ENCODE results near the gene ADAMTS17. TPM values are rescaled to one million over a fixed set of nuclear protein-coding genes. Genes with fewer than 3 reads are reported as not detected.

Gene ADAMTS17
- total RNA-seq, 1 experiment from 2014 or later: 1.6 TPM

GRCh38 chr15:100372739-100373119 lies 31.0 kb upstream of the ADAMTS17 start:
- H3K27ac ChIP-seq (ENCODE audit: low read length): no peak overlapping the region
- ChIA-PET POLR2A (no interaction called here), CTCF (interaction anchor here (0.7 kb wide), 1 partner anchor 22 kb away, joined by 3 read pairs; no protein-coding TSS in a partner anchor)
- no peaks in the 10 kb centered on the region for H3K27me3 ChIP-seq (ENCODE audit: control insufficient read depth, insufficient read depth, low read length)
- H3K4me3 ChIP-seq (ENCODE audit: low read depth in 2 of 2, low read length in 2 of 2): no peak overlapping the region
- H3K36me3 ChIP-seq (ENCODE audit: control insufficient read depth, insufficient read depth, low read length): no peaks in the 10 kb centered on the region
- no peak for ATAC-seq
- H3K4me1 ChIP-seq (ENCODE audit: control insufficient read depth, insufficient read depth, low read length): no peaks in the 10 kb centered on the region
- no peak for TF ChIP-seq CTCF (IDR thresholded peaks at IDR 0.05)
- TF ChIP-seq TCF7L2 (IDR thresholded peaks at IDR 0.05; ENCODE audit: low read depth, low read length): no peak
- TF ChIP-seq REST (IDR thresholded peaks at IDR 0.05; ENCODE audit: insufficient read depth in 1 of 2, low read depth in 2 of 2, low read length in 1 of 2): no peak
- TF ChIP-seq POLR2AphosphoS5 (IDR thresholded peaks at IDR 0.05; ENCODE audit: low read depth, low read length): no peak
- TF ChIP-seq SIN3A (IDR thresholded peaks at IDR 0.05; ENCODE audit: borderline replicate concordance, insufficient read depth, low read depth, low read length): no peak
- H3K9me3 ChIP-seq (ENCODE audit: control insufficient read depth, insufficient read depth, low read depth, low read length): no peaks in the 10 kb centered on the region
- in situ Hi-C loops (cut with HindIII; ENCODE audit: low pct_unique_long_range_greater_than_20kb, low sequenced_read_pairs) (no loop called here), intact Hi-C loops (cut with micrococcal nuclease; ENCODE audit: unreplicated experiment) (no loop called here)
- no peak for DNase-seq (ENCODE audit: low read depth, low spot score)
- BruUV-seq (replicated peaks): no TSS peak

GRCh38 chr15:100355342-100355741 lies 13.6 kb upstream of the ADAMTS17 start:
- Histone ChIP-seq H3K27me3 (ENCODE audit: control insufficient read depth, insufficient read depth, low read length) (peaks cover 6% of the 10 kb centered on the region), H3K27ac (ENCODE audit: low read length) (no peak overlapping the region), H3K4me3 (ENCODE audit: low read depth in 2 of 2, low read length in 2 of 2) (no peak overlapping the region), H3K4me1 (ENCODE audit: control insufficient read depth, insufficient read depth, low read length) (no peaks in the 10 kb centered on the region; the same call in 1 of the 2 replicates), H3K36me3 (ENCODE audit: control insufficient read depth, insufficient read depth, low read length) (no peaks in the 10 kb centered on the region), H3K9me3 (ENCODE audit: control insufficient read depth, insufficient read depth, low read depth, low read length) (no peaks in the 10 kb centered on the region; the same call in 1 of the 2 replicates)
- TF ChIP-seq CTCF (IDR thresholded peaks at IDR 0.05): no peak
- TF ChIP-seq SIN3A (IDR thresholded peaks at IDR 0.05; ENCODE audit: borderline replicate concordance, insufficient read depth, low read depth, low read length): no peak
- TF ChIP-seq TCF7L2 (IDR thresholded peaks at IDR 0.05; ENCODE audit: low read depth, low read length): no peak
- TF ChIP-seq REST (IDR thresholded peaks at IDR 0.05; ENCODE audit: insufficient read depth in 1 of 2, low read depth in 2 of 2, low read length in 1 of 2): no peak
- POLR2A ChIA-PET: no interaction called here
- in situ Hi-C loops (cut with HindIII; ENCODE audit: low pct_unique_long_range_greater_than_20kb, low sequenced_read_pairs) (no loop called here), intact Hi-C loops (cut with micrococcal nuclease; ENCODE audit: unreplicated experiment) (no loop called here)
- ATAC-seq (no peak), DNase-seq (ENCODE audit: low read depth, low spot score) (no peak)
- CTCF ChIA-PET: no interaction called here
- no TSS peak for BruUV-seq (replicated peaks)
